Stomach (tissue), 4 donors: Measurements from ENCODE around the gene SEMA5B.

Source experiments
- POLR2A ChIP-seq, 4 donors: fragments of 450-650 bp; IDR thresholded peaks; one replicate each; pipeline ENCODE4 v1.6.1; 2016; ENCODE audit warnings: antibody characterized with exemption in 4 of 4, control low read depth in 2 of 4, mild to moderate bottlenecking in 1 of 4, moderate library complexity in 1 of 4
- TF ChIP-seq, protein P1 (sequence below), 7 experiments: fragments of 450-650 bp in 4 of 7; fragments of 200-600 bp in 3 of 7; sonication (generic) in 3 of 7; IDR thresholded peaks; one replicate each; pipeline ENCODE4 v1.5.1; 2016 to 2019; ENCODE audit warnings: antibody characterized with exemption in 7 of 7, control low read depth in 2 of 7, mild to moderate bottlenecking in 1 of 7

DNA sequence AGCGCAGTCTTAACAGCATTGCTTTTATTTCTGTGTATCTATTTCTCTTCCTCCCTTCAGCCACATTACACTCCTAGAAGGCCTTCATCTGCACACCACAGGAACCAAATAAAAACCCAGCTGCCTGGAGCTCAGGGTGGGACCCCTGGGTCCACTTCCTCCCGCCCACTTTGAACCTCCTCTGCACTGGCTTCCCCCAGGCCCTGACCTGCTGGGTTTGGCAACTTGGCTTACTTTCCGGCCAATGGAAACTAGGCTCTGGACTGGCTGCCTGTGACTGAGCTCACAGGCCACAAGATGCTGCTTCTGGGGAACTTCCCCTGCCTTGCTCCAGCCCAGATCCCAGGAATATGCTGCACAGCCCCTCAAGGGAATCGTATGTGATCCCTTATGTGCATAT lies 89.8 kb downstream of the SEMA5B start:
- TF ChIP-seq, protein P1, sequence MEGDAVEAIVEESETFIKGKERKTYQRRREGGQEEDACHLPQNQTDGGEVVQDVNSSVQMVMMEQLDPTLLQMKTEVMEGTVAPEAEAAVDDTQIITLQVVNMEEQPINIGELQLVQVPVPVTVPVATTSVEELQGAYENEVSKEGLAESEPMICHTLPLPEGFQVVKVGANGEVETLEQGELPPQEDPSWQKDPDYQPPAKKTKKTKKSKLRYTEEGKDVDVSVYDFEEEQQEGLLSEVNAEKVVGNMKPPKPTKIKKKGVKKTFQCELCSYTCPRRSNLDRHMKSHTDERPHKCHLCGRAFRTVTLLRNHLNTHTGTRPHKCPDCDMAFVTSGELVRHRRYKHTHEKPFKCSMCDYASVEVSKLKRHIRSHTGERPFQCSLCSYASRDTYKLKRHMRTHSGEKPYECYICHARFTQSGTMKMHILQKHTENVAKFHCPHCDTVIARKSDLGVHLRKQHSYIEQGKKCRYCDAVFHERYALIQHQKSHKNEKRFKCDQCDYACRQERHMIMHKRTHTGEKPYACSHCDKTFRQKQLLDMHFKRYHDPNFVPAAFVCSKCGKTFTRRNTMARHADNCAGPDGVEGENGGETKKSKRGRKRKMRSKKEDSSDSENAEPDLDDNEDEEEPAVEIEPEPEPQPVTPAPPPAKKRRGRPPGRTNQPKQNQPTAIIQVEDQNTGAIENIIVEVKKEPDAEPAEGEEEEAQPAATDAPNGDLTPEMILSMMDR (IDR thresholded peaks at IDR 0.05) = no peak
- TF ChIP-seq POLR2A (IDR thresholded peaks at IDR 0.05) = no peak
